Stimulated activated CD8-positive, alpha-beta memory T cell treated with anti-CD3 and anti-CD28 coated beads, Interleukin-4, amount 100 ng/mL, for 24 hours (primary cell): ENCODE results near the gene BDNF.

Source experiments
- DNase-seq: peaks from one replicate; pipeline ENCODE4 v3.0.0-alpha.2; 2020; ENCODE audit warnings: low read depth

The BDNF gene

GRCh38 chr11:27705873-27706820, 5.9 kb upstream of the BDNF start:
- DNase-seq = no peak

GRCh38 chr11:27703481-27703880, 3.2 kb upstream of the BDNF start:
- no peak for DNase-seq

- no peak for DNase-seq
Measured at GRCh38 chr11:27702811-27703210, 2.6 kb upstream of the BDNF start.

GRCh38 chr11:27701355-27702105, 1.3 kb upstream of the BDNF start:
- DNase-seq = no peak

- DNase-seq = no peak
Measured at GRCh38 chr11:27699926-27700350, 317 bp downstream of the BDNF start.

- DNase-seq = no peak
Measured at GRCh38 chr11:27699242-27699925, 871 bp downstream of the BDNF start.

- peak; percentile 53 for DNase-seq
Measured at GRCh38 chr11:27698872-27699241, 1.4 kb downstream of the BDNF start.

- no peak for DNase-seq
Measured at GRCh38 chr11:27697679-27698275, 2.5 kb downstream of the BDNF start.

GRCh38 chr11:27696961-27697360, 3.3 kb downstream of the BDNF start:
- no peak for DNase-seq

- no peak for DNase-seq
Measured at GRCh38 chr11:27696115-27696514, 4.1 kb downstream of the BDNF start.

GRCh38 chr11:27694992-27695391, 5.3 kb downstream of the BDNF start:
- DNase-seq = no peak

GRCh38 chr11:27693398-27693797, 6.9 kb downstream of the BDNF start:
- no peak for DNase-seq

GRCh38 chr11:27692781-27693180, 7.5 kb downstream of the BDNF start:
- DNase-seq = no peak

GRCh38 chr11:27688076-27688475, 12.2 kb downstream of the BDNF start:
- DNase-seq = no peak

GRCh38 chr11:27681664-27682063, 18.6 kb downstream of the BDNF start:
- DNase-seq = no peak

- DNase-seq = no peak
Measured at GRCh38 chr11:27679136-27680015, 20.9 kb downstream of the BDNF start.

GRCh38 chr11:27678242-27678641, 22.0 kb downstream of the BDNF start:
- no peak for DNase-seq

- no peak for DNase-seq
Measured at GRCh38 chr11:27677108-27677507, 23.1 kb downstream of the BDNF start.

- DNase-seq = no peak
Measured at GRCh38 chr11:27673979-27674663, 26.1 kb downstream of the BDNF start.

- DNase-seq = no peak
Measured at GRCh38 chr11:27672836-27673464, 27.3 kb downstream of the BDNF start.
